ENCODE measurements around the gene FRMD4B.

FRMD4B gene

DNA sequence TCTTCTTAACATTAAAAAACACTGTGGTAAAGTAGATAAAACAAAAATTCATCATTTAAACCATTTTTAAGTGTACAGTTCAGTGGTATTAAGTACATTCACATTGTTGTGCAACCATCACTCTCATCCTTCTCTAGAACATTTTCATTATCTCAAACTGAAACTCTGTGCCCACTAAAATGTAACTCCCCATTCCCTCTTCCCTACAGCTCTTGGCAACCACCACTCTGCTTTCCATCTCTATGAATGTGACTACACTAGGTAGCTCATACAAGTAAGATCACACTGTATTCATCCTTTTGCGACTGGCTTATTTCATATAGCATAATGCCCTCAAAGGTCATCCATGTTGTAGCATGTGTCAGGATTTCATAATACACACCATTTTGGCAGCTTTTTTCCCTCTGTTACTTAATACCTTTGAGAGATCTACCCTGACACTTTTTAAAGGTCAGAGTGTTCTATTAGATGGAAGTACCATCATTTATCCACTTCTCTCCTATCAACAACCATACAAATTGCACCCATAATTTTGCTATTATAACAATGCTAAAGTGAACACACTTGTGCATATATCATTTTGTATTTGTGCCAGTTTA is 42.9 kb upstream of the FRMD4B start:
- Histone ChIP-seq H4K20me1 (ENCODE audit: insufficient read depth, low read length) (no peaks in the 10 kb centered on the region), H3K79me2 (ENCODE audit: insufficient read depth, low read length) (no peaks in the 10 kb centered on the region), H3K9ac (ENCODE audit: low read depth, low read length) (no peak overlapping the region), H3K4me2 (ENCODE audit: insufficient read depth, low read length) (no peak overlapping the region), H3K27me3 (ENCODE audit: insufficient read depth, low read length, poor library complexity) (peaks cover 7% of the 10 kb centered on the region), H3K4me1 (ENCODE audit: insufficient read depth, low read length) (no peaks in the 10 kb centered on the region), H2AFZ (ENCODE audit: low read depth, low read length) (no peak overlapping the region), H3K9me3 (ENCODE audit: insufficient read depth, low read length, severe bottlenecking) (no peaks in the 10 kb centered on the region), H3K27ac (ENCODE audit: low read length) (no peak overlapping the region), H3K36me3 (ENCODE audit: insufficient read depth, low read length) (no peaks in the 10 kb centered on the region), H3K4me3 (ENCODE audit: low read depth in 1 of 2, low read length in 2 of 2) (no peak overlapping the region)
- no peak for TF ChIP-seq EZH2 (IDR thresholded peaks at IDR 0.05; ENCODE audit: borderline replicate concordance, low read depth, low read length, severe bottlenecking)
- TF ChIP-seq, protein P1, sequence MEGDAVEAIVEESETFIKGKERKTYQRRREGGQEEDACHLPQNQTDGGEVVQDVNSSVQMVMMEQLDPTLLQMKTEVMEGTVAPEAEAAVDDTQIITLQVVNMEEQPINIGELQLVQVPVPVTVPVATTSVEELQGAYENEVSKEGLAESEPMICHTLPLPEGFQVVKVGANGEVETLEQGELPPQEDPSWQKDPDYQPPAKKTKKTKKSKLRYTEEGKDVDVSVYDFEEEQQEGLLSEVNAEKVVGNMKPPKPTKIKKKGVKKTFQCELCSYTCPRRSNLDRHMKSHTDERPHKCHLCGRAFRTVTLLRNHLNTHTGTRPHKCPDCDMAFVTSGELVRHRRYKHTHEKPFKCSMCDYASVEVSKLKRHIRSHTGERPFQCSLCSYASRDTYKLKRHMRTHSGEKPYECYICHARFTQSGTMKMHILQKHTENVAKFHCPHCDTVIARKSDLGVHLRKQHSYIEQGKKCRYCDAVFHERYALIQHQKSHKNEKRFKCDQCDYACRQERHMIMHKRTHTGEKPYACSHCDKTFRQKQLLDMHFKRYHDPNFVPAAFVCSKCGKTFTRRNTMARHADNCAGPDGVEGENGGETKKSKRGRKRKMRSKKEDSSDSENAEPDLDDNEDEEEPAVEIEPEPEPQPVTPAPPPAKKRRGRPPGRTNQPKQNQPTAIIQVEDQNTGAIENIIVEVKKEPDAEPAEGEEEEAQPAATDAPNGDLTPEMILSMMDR (IDR thresholded peaks at IDR 0.05; ENCODE audit: borderline replicate concordance, extremely low read depth, low read length, poor library complexity, severe bottlenecking), result no peak
- no peak for ATAC-seq (ENCODE audit: insufficient read depth, low read depth)
- DNase-seq, result no peak

DNA sequence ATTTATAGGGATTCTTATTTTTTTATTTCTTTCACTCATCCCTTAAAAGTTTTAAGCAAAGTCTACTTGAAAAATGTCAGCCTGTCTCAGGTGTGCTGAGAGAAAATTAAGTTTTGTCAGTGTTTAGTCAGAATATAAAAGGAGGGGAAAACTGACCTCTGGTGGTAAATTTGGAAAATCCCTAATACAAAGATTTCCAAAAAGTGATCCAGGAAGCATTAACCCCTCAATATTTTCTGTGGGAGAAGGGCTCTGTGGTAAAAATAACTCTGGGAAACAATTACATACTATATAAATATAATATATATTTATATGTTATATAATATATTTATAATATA is 41.0 kb upstream of the FRMD4B start:
- no peak overlapping the region for H2AFZ ChIP-seq (ENCODE audit: low read depth, low read length)
- H3K36me3 ChIP-seq (ENCODE audit: insufficient read depth, low read length), result no peaks in the 10 kb centered on the region
- DNase-seq, result no peak
- H3K9me3 ChIP-seq (ENCODE audit: insufficient read depth, low read length, severe bottlenecking), result no peaks in the 10 kb centered on the region
- no peaks in the 10 kb centered on the region for H4K20me1 ChIP-seq (ENCODE audit: insufficient read depth, low read length)
- no peak overlapping the region for H3K4me2 ChIP-seq (ENCODE audit: insufficient read depth, low read length)
- H3K79me2 ChIP-seq (ENCODE audit: insufficient read depth, low read length), result no peaks in the 10 kb centered on the region
- H3K27ac ChIP-seq (ENCODE audit: low read length), result no peak overlapping the region
- ATAC-seq (ENCODE audit: insufficient read depth, low read depth), result no peak
- H3K27me3 ChIP-seq (ENCODE audit: insufficient read depth, low read length, poor library complexity), result peaks cover 7% of the 10 kb centered on the region
- no peak overlapping the region for H3K9ac ChIP-seq (ENCODE audit: low read depth, low read length)
- TF ChIP-seq, protein P1 (IDR thresholded peaks at IDR 0.05; ENCODE audit: borderline replicate concordance, extremely low read depth, low read length, poor library complexity, severe bottlenecking), result peak; percentile 45
- no peak for TF ChIP-seq EZH2 (IDR thresholded peaks at IDR 0.05; ENCODE audit: borderline replicate concordance, low read depth, low read length, severe bottlenecking)
- H3K4me3 ChIP-seq (ENCODE audit: low read depth in 1 of 2, low read length in 2 of 2), result no peak overlapping the region
- no peaks in the 10 kb centered on the region for H3K4me1 ChIP-seq (ENCODE audit: insufficient read depth, low read length)

DNA sequence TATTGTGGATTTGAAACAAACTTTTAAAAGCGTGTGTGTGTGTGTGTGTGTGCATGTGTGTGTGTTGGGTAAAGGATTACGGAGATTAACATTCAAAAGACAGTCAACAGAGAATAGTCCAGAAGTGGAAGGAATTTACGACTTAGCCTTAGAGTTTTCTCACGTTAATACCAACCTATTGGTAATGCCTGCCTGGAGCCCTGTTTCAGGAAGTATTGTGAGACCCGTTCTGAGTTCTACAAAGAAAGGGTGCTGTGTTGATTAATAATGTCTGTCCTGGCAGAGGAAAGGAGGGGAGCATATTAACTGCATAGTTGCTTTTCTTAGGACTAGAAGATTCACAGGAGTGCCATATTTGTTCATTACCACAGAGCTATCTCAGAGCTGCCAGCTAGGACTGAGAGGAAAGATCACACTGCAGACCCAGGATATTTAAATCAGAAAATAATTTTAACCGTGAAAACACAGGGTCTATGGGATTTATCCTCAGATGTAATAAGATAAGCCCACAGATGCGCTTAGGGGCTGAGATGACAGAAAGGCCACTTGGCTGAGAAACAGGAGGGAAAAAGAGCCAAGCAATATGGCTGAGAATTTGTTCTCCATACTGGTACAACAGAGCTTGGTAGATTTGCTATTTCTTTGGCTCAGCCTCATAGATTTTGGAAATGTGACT is 40.5 kb upstream of the FRMD4B start:
- Histone ChIP-seq H3K27ac (ENCODE audit: low read length) (no peak overlapping the region), H3K79me2 (ENCODE audit: insufficient read depth, low read length) (no peaks in the 10 kb centered on the region), H2AFZ (ENCODE audit: low read depth, low read length) (peak overlapping the region; percentile 53), H3K4me2 (ENCODE audit: insufficient read depth, low read length) (no peak overlapping the region), H3K36me3 (ENCODE audit: insufficient read depth, low read length) (no peaks in the 10 kb centered on the region), H3K27me3 (ENCODE audit: insufficient read depth, low read length, poor library complexity) (peaks cover 3% of the 10 kb centered on the region), H3K4me1 (ENCODE audit: insufficient read depth, low read length) (no peaks in the 10 kb centered on the region), H3K4me3 (ENCODE audit: low read depth in 1 of 2, low read length in 2 of 2) (no peak overlapping the region), H3K9ac (ENCODE audit: low read depth, low read length) (no peak overlapping the region), H3K9me3 (ENCODE audit: insufficient read depth, low read length, severe bottlenecking) (no peaks in the 10 kb centered on the region), H4K20me1 (ENCODE audit: insufficient read depth, low read length) (no peaks in the 10 kb centered on the region)
- ATAC-seq (ENCODE audit: insufficient read depth, low read depth) (no peak), DNase-seq (no peak)
- TF ChIP-seq EZH2 (IDR thresholded peaks at IDR 0.05; ENCODE audit: borderline replicate concordance, low read depth, low read length, severe bottlenecking), result no peak
- TF ChIP-seq, protein P1 (IDR thresholded peaks at IDR 0.05; ENCODE audit: borderline replicate concordance, extremely low read depth, low read length, poor library complexity, severe bottlenecking), result no peak

All from DND-41 (cell line).